ENCODE results near the gene GOLGA6L10.
"Not testable (repeated sequence)": the region's sequence is repeated elsewhere in the genome, so short reads cannot be mapped to it uniquely, and the experiment has no call there.

The GOLGA6L10 gene, protein sequence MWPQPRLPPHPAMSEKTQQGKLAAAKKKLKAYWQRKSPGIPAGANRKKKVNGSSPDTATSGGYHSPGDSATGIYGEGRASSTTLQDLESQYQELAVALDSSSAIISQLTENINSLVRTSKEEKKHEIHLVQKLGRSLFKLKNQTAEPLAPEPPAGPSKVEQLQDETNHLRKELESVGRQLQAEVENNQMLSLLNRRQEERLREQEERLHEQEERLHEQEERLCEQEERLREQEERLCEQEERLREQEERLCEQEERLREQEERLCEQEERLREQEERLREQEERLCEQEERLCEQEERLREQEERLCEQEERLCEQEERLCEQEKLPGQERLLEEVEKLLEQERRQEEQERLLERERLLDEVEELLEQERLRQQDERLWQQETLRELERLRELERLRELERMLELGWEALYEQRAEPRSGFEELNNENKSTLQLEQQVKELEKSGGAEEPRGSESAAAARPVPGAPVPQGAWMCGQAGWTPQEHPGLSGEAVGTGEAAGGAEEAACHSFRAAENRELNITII

DNA sequence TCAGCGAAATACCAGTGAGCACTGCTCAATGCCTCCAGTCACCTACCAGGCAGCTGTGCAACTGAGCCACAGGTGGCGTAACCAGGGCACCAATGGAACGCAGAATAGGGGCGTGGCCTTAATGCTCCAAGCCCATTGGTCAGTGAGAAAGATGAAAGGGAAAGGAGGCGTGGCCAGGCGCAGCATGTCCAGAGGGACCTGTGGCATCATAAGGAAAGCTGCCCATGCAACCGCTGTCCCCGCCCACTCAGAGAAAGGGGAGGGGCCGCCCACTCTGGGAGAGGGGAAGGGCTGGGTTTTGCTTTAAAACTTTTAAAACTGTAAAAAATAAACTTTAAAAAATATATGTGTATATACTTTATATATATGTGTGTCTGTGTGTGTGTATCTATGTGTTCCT is at the start of gene GOLGA6L10:
GOLGA6L10 (minus strand) TSS at position 101 of the 400 bp plus-strand sequence; CDS start at position 1, 100 bp downstream.
- in situ Hi-C loops (cut with MboI; ENCODE audit: low sequenced_read_pairs); H3K9me3 ChIP-seq; H3K36me3 ChIP-seq (replicated peaks); DNase-seq (ENCODE audit: low spot score in 2 of 2); H3K4me3 ChIP-seq; H3K4me1 ChIP-seq; H3K27me3 ChIP-seq (ENCODE audit: low read depth): not testable (repeated sequence)

DNA sequence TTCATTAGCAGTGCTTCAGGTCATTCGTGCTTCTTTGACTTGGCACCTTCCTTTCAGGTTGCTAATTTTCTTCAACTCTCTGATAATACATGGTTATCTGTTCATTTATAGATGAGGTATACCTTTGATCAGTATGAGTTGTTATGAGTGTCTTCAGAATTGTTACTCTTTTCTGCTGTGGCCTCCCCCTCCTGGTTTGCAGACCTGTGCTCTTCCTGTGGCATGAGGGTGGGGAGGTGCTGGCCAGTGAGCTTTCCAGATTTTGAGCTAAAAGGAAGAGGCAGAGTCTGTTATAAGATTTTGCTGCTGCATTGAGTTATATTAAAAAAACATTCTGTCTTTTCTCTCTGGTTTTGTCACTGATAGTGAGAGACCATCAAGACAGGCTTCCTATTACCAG is 49.5 kb upstream of the GOLGA6L10 start:
- H3K4me3 ChIP-seq = no peak overlapping the region
- H3K36me3 ChIP-seq (replicated peaks) = no peaks in the 10 kb centered on the region
- no peaks in the 10 kb centered on the region for H3K9me3 ChIP-seq
- in situ Hi-C loops (cut with MboI; ENCODE audit: low sequenced_read_pairs) = loop anchor here (25.0 kb wide), 1 partner anchor 139 kb away; the partner anchor contains the start of gene RPS17
- DNase-seq (ENCODE audit: low spot score in 2 of 2) = no peak
- peaks cover 5% of the 10 kb centered on the region; the same call in 1 of the 2 replicates for H3K4me1 ChIP-seq
- H3K27me3 ChIP-seq (ENCODE audit: low read depth) = peaks cover 2% of the 10 kb centered on the region; the same call in 1 of the 2 replicates

DNA sequence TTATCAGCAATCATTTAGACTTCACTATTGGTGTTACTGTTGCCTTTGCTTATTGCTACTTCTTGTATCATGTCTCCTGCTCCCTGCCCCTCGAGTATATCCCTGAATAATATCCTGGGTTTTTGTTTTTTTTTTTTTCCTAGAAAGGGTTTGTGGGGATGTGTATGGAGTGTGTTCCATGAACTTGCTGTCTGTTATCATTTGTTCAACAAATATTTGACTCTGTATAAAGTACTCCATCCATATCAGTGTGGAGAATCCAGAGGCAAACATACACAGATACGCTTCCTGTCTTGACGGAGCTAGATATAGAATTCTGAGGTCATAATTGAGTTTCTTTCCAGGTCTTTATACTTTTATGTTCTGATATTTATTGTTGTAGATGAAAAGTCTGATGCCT is 48.5 kb upstream of the GOLGA6L10 start:
- Histone ChIP-seq H3K4me1 (peaks cover 5% of the 10 kb centered on the region; the same call in 1 of the 2 replicates), H3K4me3 (no peak overlapping the region), H3K27me3 (ENCODE audit: low read depth) (peaks cover 2% of the 10 kb centered on the region; the same call in 1 of the 2 replicates), H3K9me3 (no peaks in the 10 kb centered on the region), H3K36me3 (replicated peaks) (no peaks in the 10 kb centered on the region)
- in situ Hi-C loops (cut with MboI; ENCODE audit: low sequenced_read_pairs) = loop anchor here (25.0 kb wide), 1 partner anchor 139 kb away; the partner anchor contains the start of gene RPS17
- no peak for DNase-seq (ENCODE audit: low spot score in 2 of 2)

DNA sequence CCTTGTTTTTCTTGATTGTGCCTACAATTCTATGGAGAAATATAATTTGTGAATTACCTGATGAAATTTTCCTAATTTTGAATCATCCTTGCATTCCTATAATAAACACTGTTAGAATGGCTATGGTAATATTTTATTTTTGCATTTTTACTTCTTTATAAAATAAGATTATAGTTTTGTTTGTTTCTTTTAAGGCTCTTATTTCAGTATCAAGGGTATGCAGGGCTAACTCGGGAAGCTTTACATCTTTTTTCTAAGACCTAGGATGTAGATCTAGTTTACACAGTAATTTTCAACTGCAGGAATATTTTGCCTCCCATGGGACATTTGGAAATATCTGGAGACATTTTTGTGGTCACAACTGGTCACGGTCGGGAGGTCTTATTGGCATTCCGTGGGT is 46.5 kb upstream of the GOLGA6L10 start:
- in situ Hi-C loops (cut with MboI; ENCODE audit: low sequenced_read_pairs) = loop anchor here (25.0 kb wide), 1 partner anchor 142 kb away; the partner anchor contains the start of gene RPS17
- H3K27me3 ChIP-seq (ENCODE audit: low read depth); H3K36me3 ChIP-seq (replicated peaks); H3K4me3 ChIP-seq; H3K9me3 ChIP-seq; H3K4me1 ChIP-seq; DNase-seq (ENCODE audit: low spot score in 2 of 2): not testable (repeated sequence)

DNA sequence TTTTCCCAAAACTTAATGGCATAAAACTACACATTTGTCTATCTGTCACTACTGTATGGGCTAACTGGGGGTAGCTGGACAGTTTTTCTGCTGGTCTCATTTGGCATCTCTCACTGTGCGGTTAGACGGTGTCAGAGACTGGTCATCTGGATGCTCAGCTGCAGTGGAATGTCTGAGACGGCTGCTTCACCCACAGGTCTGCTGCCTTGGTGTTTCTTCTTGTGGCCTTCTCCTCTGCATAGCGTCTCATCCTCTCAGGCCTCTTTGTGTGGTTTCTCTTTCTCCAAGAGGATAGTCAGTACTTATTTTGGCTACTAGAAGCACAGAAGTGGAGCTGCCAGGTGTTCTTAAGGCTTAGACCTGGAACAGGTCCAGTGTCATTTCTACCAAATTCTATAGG is 44.4 kb upstream of the GOLGA6L10 start:
- Histone ChIP-seq H3K4me1 (peaks cover 4% of the 10 kb centered on the region; the same call in 1 of the 2 replicates), H3K36me3 (replicated peaks) (no peaks in the 10 kb centered on the region), H3K27me3 (ENCODE audit: low read depth) (no peaks in the 10 kb centered on the region), H3K4me3 (no peak overlapping the region), H3K9me3 (no peaks in the 10 kb centered on the region)
- in situ Hi-C loops (cut with MboI; ENCODE audit: low sequenced_read_pairs) = loop anchor here (25.0 kb wide), 1 partner anchor 144 kb away; the partner anchor contains the start of gene RPS17
- no peak for DNase-seq (ENCODE audit: low spot score in 2 of 2)

DNA sequence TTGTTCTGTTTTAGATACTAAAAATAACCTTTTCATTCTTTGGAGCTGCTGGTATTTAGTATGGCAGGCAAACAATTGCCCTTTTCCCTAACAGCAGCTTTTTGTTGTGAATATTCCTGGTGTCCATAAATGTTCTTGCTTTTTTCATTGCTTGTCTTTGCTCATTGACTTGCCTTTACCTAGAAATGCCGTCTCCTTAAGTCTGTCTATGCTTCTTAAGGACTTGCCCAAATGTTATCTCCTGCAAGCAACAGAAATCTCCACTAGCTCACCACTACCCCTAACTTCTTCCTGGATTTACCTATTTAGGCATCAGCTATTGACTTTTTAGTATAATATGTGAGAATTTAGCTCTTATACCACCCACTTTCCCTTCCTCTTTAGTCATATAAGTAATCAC is 42.8 kb upstream of the GOLGA6L10 start:
- not testable (repeated sequence) for DNase-seq (ENCODE audit: low spot score in 2 of 2); H3K9me3 ChIP-seq; H3K4me3 ChIP-seq; H3K4me1 ChIP-seq; H3K36me3 ChIP-seq (replicated peaks); H3K27me3 ChIP-seq (ENCODE audit: low read depth)
- in situ Hi-C loops (cut with MboI; ENCODE audit: low sequenced_read_pairs) = loop anchor here (25.0 kb wide), 1 partner anchor 145 kb away; the partner anchor contains the start of gene RPS17

DNA sequence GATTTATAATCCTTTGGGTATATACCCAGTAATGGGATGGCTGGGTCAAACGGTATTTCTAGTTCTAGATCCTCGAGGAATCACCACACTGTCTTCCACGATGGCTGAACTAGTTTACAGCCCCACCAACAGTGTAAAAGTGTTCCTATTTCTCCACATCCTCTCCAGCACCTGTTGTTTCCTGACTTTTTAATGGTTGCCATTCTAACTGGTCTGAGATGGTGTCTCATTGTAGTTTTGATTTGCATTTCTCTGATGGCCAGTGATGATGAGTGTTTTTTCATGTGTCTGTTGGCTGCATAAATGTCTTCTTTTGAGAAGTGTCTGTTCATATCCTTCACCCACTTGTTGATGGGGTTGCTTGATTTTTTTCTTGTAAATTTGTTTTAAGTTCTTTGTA is 40.9 kb upstream of the GOLGA6L10 start:
- not testable (repeated sequence) for H3K4me3 ChIP-seq; H3K4me1 ChIP-seq; H3K9me3 ChIP-seq; DNase-seq (ENCODE audit: low spot score in 2 of 2); H3K36me3 ChIP-seq (replicated peaks); H3K27me3 ChIP-seq (ENCODE audit: low read depth)
- in situ Hi-C loops (cut with MboI; ENCODE audit: low sequenced_read_pairs) = loop anchor here (25.0 kb wide), 1 partner anchor 147 kb away; the partner anchor contains the start of gene RPS17

DNA sequence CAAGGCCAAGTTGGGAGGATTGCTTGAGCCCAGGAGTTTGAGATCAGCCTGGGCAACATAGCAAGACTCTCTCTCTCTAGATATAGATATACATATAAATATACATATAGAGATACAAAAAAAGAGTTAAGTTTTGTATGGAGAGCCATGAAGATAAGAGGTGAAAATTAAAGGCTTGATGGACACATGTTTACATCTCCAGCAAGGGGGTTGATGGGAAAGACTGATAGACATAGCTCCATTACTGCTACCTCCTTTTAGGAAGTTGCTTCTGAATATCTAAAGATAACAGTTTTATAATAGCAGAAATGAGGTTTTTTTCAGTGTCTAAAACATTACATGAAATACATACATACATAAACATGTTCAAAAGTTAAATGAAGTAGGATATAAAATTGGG is 37.9 kb upstream of the GOLGA6L10 start:
- H3K4me1 ChIP-seq; H3K9me3 ChIP-seq; H3K36me3 ChIP-seq (replicated peaks); DNase-seq (ENCODE audit: low spot score in 2 of 2); H3K4me3 ChIP-seq; H3K27me3 ChIP-seq (ENCODE audit: low read depth): not testable (repeated sequence)
- in situ Hi-C loops (cut with MboI; ENCODE audit: low sequenced_read_pairs) = loop anchor here (10.0 to 25.0 kb wide), 2 partner anchors 72 to 150 kb away; partner anchors contain the start of gene RPS17

DNA sequence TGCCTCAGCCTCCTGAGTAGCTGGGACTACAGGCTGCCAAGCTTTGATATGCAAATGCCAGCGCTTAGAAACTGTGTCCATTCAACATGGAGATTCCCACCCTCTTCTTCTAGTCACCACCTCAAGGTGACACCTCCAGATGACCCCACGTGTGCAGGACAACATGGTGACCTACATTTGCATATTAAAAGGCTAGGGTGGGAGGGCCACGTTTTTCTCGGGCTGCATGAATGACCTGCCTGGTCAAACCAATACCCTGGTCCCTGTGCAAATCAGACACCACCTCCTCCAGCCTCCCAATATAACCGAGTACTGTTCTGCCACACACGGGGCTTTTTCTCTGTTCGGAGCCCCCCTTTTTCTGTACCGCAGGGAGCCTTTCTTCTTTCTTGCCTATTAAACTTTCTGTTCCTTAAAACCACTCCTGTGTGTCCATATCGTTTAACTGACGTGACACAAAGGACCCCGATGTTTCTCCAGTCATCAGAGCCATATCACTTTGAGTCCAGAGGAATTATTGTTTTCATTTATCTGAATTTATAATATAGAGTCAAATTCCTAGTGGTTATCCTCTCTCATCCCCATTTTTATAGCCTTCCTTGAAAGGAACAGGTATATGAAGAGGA is 32.2 kb upstream of the GOLGA6L10 start:
- not testable (repeated sequence) for H3K4me3 ChIP-seq; H3K9me3 ChIP-seq; H3K36me3 ChIP-seq (replicated peaks); H3K27me3 ChIP-seq (ENCODE audit: low read depth)
- peaks cover 16% of the 10 kb centered on the region for H3K4me1 ChIP-seq
- peak in 1 of 2 experiments; percentile 59 for DNase-seq (ENCODE audit: low spot score in 2 of 2)
- in situ Hi-C loops (cut with MboI; ENCODE audit: low sequenced_read_pairs) = loop anchor here (10.0 to 25.0 kb wide), 2 partner anchors 67 to 156 kb away; partner anchors contain the start of gene RPS17

DNA sequence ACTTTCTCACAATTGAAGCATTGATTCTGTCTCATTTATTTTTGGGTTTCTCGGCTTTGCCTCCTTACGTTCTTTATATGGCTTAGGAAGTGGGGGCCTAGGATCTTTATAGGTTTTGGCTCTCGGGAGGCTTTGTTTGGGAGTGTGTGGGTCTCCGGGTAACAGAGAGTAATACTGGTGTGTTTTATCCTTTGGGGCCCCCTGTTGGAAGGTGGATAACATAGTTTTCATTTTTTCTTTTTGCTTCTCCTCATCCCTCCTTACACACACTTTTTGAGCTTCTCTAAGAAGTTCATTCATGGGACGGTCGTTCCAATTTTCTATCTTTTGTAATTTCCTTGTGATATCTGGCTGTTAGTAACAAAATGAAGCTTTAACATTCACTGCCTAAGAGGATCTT is 30.3 kb upstream of the GOLGA6L10 start:
- in situ Hi-C loops (cut with MboI; ENCODE audit: low sequenced_read_pairs) = loop anchor here (25.0 kb wide), 1 partner anchor 158 kb away; the partner anchor contains the start of gene RPS17
- peaks cover 16% of the 10 kb centered on the region for H3K4me1 ChIP-seq
- DNase-seq (ENCODE audit: low spot score in 2 of 2); H3K9me3 ChIP-seq; H3K27me3 ChIP-seq (ENCODE audit: low read depth); H3K4me3 ChIP-seq; H3K36me3 ChIP-seq (replicated peaks): not testable (repeated sequence)

DNA sequence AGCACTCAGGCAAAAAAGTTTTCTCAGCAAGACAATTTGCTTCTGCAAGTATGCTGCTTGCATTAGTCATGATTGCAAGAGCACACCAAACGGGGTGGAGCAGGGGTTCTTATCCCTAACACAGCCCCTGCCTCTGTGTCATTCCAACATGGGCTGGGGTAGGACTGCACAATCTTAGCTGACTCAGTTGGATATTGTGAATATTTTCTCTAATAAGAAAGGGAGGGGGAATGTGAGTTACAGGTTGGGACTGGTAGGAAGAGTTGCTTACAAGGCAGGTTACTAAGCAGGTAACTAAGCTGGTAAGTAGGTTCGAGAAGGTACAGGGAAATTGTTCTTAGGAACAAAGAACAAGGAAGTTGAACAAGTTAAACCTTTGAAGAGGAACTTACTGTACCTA is 24.4 kb upstream of the GOLGA6L10 start:
- H3K4me1 ChIP-seq; H3K27me3 ChIP-seq (ENCODE audit: low read depth); in situ Hi-C loops (cut with MboI; ENCODE audit: low sequenced_read_pairs); H3K9me3 ChIP-seq; DNase-seq (ENCODE audit: low spot score in 2 of 2); H3K36me3 ChIP-seq (replicated peaks); H3K4me3 ChIP-seq: not testable (repeated sequence)

DNA sequence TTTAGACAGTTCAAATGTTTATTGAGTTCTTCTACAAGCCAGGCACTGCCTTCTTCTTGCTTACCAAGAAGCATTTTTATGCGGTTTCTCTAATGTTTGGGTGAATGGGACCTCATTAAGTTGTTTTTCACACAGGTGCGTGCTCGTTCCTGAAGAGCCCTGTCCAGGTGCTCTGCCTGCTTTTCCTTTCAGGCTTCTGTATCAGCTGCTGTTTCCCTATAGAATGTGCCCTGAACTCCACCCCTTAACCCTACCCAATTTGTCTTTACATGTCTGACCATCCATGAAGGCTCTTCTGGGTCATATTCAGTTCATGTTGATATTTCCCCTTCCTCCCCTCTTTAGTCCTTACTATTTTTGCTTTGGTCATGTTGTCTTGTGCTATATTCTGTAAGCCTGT is 22.4 kb upstream of the GOLGA6L10 start:
- no peak overlapping the region for H3K4me3 ChIP-seq
- peaks cover 5% of the 10 kb centered on the region; the same call in 1 of the 2 replicates for H3K9me3 ChIP-seq
- DNase-seq (ENCODE audit: low spot score in 2 of 2) = no peak
- in situ Hi-C loops (cut with MboI; ENCODE audit: low sequenced_read_pairs) = no loop called here
- H3K36me3 ChIP-seq (replicated peaks) = no peaks in the 10 kb centered on the region; the same call in 1 of the 2 replicates
- no peaks in the 10 kb centered on the region for H3K4me1 ChIP-seq
- H3K27me3 ChIP-seq (ENCODE audit: low read depth) = no peaks in the 10 kb centered on the region

DNA sequence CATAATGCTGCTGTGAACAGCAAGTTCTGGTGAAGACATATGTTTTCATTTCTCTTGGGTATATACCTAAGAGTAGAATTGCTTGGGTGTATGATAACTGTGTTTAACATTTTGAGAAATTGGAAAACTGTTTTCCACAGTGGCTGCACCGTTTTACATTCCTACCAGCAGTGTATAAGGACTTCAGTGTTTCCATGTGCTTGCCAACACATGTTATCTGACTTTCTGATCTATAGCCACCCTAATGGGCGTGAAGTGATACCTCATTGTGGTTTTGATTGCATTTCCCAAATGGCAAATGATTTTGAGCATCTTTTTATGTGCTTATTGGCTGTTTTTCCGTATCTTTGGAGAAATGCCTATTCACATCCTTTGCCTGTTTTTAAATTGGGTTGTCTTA is 18.5 kb upstream of the GOLGA6L10 start:
- H3K4me3 ChIP-seq; H3K4me1 ChIP-seq; H3K36me3 ChIP-seq (replicated peaks); H3K27me3 ChIP-seq (ENCODE audit: low read depth); DNase-seq (ENCODE audit: low spot score in 2 of 2); in situ Hi-C loops (cut with MboI; ENCODE audit: low sequenced_read_pairs); H3K9me3 ChIP-seq: not testable (repeated sequence)

All from HAP-1 (cell line).